NCI-H2171 treated with DMSO at 0.1 percent for 48 hours (cell line): ENCODE data around the gene YBX3.

ENCODE experiments used
- DNase-seq: peaks from one replicate; lab custom pipeline; 2025; lab: John Stamatoyannopoulos, UW

YBX3 gene

GRCh38 chr12:10721651-10722501, 1.2 kb downstream of the YBX3 start:
- DNase-seq, result peak; percentile 68

- DNase-seq, result no peak
Measured at GRCh38 chr12:10720974-10721650, 2.0 kb downstream of the YBX3 start.

- no peak for DNase-seq
Measured at GRCh38 chr12:10719482-10719881, 3.6 kb downstream of the YBX3 start.

- DNase-seq, result peak; percentile 42
Measured at GRCh38 chr12:10718279-10718821, 4.8 kb downstream of the YBX3 start.

GRCh38 chr12:10717410-10717809, 5.7 kb downstream of the YBX3 start:
- peak; percentile 15 for DNase-seq

GRCh38 chr12:10716704-10717315, 6.3 kb downstream of the YBX3 start:
- peak; percentile 51 for DNase-seq

- DNase-seq, result no peak
Measured at GRCh38 chr12:10716277-10716676, 6.8 kb downstream of the YBX3 start.

- DNase-seq, result no peak
Measured at GRCh38 chr12:10715491-10715890, 7.6 kb downstream of the YBX3 start.

GRCh38 chr12:10709808-10710207, 13.3 kb downstream of the YBX3 start:
- DNase-seq, result no peak

- DNase-seq, result no peak
Measured at GRCh38 chr12:10708862-10709261, 14.3 kb downstream of the YBX3 start.

- no peak for DNase-seq
Measured at GRCh38 chr12:10705655-10706054, 17.5 kb downstream of the YBX3 start.

- DNase-seq, result no peak
Measured at GRCh38 chr12:10701843-10702242, 21.3 kb downstream of the YBX3 start.

GRCh38 chr12:10701131-10701681, 21.9 kb downstream of the YBX3 start:
- DNase-seq, result no peak

GRCh38 chr12:10700581-10700980, 22.5 kb downstream of the YBX3 start:
- no peak for DNase-seq

GRCh38 chr12:10697862-10698261, 25.3 kb downstream of the YBX3 start:
- DNase-seq, result no peak

- no peak for DNase-seq
Measured at GRCh38 chr12:10697156-10697555, 26.0 kb downstream of the YBX3 start.

- no peak for DNase-seq
Measured at GRCh38 chr12:10690906-10691305, 32.2 kb downstream of the YBX3 start.

GRCh38 chr12:10689146-10689545, 34.0 kb downstream of the YBX3 start:
- no peak for DNase-seq

GRCh38 chr12:10688042-10688441, 35.1 kb downstream of the YBX3 start:
- DNase-seq, result no peak

- peak; percentile 50 for DNase-seq
Measured at GRCh38 chr12:10673659-10674384, 49.3 kb downstream of the YBX3 start, which contains the start of gene STYK1. TSS of gene STYK1 (minus strand) at chr12:10674052. CDS start at chr12:10634618, 39,434 bp downstream.

GRCh38 chr12:10672231-10672868, 50.8 kb downstream of the YBX3 start:
- DNase-seq, result no peak
